H1 (cell line): ENCODE data around the gene FBXO44. TPM values are rescaled to one million over a fixed set of nuclear protein-coding genes. Genes with fewer than 3 reads are reported as not detected.

Experiments used
- CHD2 ChIP-seq: IDR thresholded peaks from 2 replicates; pipeline ENCODE4 v1.6.1; 2012; ENCODE audit warnings: low read length, improper control_type of control experiment
- EP300 ChIP-seq, 2 experiments: IDR thresholded peaks; 1 replicate in 1 of 2; 2 replicates in 1 of 2; pipeline ENCODE4 v1.6.1; 2011 to 2012; ENCODE audit warnings: low read depth in 2 of 2, low read length in 2 of 2, mild to moderate bottlenecking in 2 of 2, borderline replicate concordance in 1 of 2, inconsistent platforms in 1 of 2, moderate library complexity in 1 of 2
- EZH2 ChIP-seq: fragments of 200-600 bp; sonication (generic); IDR thresholded peaks from 2 replicates; pipeline ENCODE4 v1.7.1; 2012; ENCODE audit warnings: low read depth, mild to moderate bottlenecking, moderate library complexity, low read length, inconsistent platforms; ENCODE audit not compliant: severe bottlenecking
- SIN3A ChIP-seq, 2 experiments: IDR thresholded peaks in 1 of 2; conservative IDR thresholded peaks in 1 of 2; 2 replicates each; pipeline ENCODE4 v1.6.1; 2011 to 2012; ENCODE audit warnings: low read length in 2 of 2, improper control_type of control experiment in 1 of 2, low read depth in 1 of 2, mild to moderate bottlenecking in 1 of 2
- SP4 ChIP-seq: IDR thresholded peaks from 2 replicates; pipeline ENCODE4 v1.6.1; 2012; ENCODE audit warnings: low read length, inconsistent platforms
- SUZ12 ChIP-seq: fragments of 200-600 bp; sonication (generic); IDR thresholded peaks from 2 replicates; pipeline ENCODE4 v1.6.1; 2012; ENCODE audit warnings: mild to moderate bottlenecking, inconsistent platforms, low read length, moderate library complexity, mixed read lengths
- polyA plus RNA-seq, 7 experiments: library from polyadenylated mRNA; depleted of rRNA in 3 of 7; stranded (reverse) in 5 of 7; unstranded in 2 of 7; fragments of >200 nt in 5 of 7; fragments of 200-250 nt in 2 of 7; gene quantifications; 1 replicate in 5 of 7; 2 replicates in 1 of 7; 4 replicates in 1 of 7; pipeline versions ENCODE4 v1.2.1 to v1.2.3, GENCODE V29; 2011 to 2013; ENCODE audit warnings: missing spikeins in 2 of 7, mixed read lengths in 2 of 7
- total RNA-seq: library from RNA; stranded (reverse); fragmentation: NEBNext Ultra II Directional; extraction: Animal tissue kit (Norgen Biotek cat#: 25700); gene quantifications from 2 replicates; pipeline ENCODE4 v1.2.1, GENCODE V29; 2021
- TF ChIP-seq, protein P1 (sequence below): fragments of 300-600 bp; sonication (generic); IDR thresholded peaks from 2 replicates; pipeline ENCODE4 v1.7.1; 2012; ENCODE audit warnings: low read length, moderate library complexity, mild to moderate bottlenecking, inconsistent platforms; ENCODE audit not compliant: insufficient replicate concordance
- TF ChIP-seq, protein P2 (sequence below): IDR thresholded peaks from 2 replicates; pipeline ENCODE4 v1.6.1; 2012; ENCODE audit warnings: low read length, inconsistent platforms
- TF ChIP-seq, protein P3 (sequence below): IDR thresholded peaks from 2 replicates; pipeline ENCODE4 v1.6.1; 2012; ENCODE audit warnings: inconsistent platforms

Gene FBXO44
- total and polyA plus RNA-seq, 2 of the 8 experiments (the other 6 are each of a cell fraction or from before 2014, with no cell fraction given): 27.0 to 27.2 TPM

DNA sequence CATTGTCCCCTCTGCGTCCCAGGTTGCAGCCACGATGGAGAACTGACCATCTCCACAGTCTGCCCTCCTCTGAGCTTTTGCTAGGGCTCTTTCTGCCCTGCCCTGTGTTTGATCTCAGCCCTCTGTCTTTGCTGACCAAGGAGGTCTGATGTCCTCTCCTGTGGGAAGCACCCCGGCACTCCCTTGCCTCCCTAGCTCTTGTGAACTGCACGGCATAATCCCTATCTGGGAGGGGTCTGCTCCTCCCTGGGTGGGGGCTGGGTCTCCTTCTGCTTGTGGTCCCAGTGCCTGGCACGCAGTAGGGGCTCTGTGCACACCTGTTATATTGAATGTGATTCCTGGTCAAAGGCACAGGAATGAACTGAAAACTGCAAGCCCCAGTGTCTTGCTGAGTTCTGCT, 39.2 kb downstream of the FBXO44 start (continued):
- TF ChIP-seq, protein P1, sequence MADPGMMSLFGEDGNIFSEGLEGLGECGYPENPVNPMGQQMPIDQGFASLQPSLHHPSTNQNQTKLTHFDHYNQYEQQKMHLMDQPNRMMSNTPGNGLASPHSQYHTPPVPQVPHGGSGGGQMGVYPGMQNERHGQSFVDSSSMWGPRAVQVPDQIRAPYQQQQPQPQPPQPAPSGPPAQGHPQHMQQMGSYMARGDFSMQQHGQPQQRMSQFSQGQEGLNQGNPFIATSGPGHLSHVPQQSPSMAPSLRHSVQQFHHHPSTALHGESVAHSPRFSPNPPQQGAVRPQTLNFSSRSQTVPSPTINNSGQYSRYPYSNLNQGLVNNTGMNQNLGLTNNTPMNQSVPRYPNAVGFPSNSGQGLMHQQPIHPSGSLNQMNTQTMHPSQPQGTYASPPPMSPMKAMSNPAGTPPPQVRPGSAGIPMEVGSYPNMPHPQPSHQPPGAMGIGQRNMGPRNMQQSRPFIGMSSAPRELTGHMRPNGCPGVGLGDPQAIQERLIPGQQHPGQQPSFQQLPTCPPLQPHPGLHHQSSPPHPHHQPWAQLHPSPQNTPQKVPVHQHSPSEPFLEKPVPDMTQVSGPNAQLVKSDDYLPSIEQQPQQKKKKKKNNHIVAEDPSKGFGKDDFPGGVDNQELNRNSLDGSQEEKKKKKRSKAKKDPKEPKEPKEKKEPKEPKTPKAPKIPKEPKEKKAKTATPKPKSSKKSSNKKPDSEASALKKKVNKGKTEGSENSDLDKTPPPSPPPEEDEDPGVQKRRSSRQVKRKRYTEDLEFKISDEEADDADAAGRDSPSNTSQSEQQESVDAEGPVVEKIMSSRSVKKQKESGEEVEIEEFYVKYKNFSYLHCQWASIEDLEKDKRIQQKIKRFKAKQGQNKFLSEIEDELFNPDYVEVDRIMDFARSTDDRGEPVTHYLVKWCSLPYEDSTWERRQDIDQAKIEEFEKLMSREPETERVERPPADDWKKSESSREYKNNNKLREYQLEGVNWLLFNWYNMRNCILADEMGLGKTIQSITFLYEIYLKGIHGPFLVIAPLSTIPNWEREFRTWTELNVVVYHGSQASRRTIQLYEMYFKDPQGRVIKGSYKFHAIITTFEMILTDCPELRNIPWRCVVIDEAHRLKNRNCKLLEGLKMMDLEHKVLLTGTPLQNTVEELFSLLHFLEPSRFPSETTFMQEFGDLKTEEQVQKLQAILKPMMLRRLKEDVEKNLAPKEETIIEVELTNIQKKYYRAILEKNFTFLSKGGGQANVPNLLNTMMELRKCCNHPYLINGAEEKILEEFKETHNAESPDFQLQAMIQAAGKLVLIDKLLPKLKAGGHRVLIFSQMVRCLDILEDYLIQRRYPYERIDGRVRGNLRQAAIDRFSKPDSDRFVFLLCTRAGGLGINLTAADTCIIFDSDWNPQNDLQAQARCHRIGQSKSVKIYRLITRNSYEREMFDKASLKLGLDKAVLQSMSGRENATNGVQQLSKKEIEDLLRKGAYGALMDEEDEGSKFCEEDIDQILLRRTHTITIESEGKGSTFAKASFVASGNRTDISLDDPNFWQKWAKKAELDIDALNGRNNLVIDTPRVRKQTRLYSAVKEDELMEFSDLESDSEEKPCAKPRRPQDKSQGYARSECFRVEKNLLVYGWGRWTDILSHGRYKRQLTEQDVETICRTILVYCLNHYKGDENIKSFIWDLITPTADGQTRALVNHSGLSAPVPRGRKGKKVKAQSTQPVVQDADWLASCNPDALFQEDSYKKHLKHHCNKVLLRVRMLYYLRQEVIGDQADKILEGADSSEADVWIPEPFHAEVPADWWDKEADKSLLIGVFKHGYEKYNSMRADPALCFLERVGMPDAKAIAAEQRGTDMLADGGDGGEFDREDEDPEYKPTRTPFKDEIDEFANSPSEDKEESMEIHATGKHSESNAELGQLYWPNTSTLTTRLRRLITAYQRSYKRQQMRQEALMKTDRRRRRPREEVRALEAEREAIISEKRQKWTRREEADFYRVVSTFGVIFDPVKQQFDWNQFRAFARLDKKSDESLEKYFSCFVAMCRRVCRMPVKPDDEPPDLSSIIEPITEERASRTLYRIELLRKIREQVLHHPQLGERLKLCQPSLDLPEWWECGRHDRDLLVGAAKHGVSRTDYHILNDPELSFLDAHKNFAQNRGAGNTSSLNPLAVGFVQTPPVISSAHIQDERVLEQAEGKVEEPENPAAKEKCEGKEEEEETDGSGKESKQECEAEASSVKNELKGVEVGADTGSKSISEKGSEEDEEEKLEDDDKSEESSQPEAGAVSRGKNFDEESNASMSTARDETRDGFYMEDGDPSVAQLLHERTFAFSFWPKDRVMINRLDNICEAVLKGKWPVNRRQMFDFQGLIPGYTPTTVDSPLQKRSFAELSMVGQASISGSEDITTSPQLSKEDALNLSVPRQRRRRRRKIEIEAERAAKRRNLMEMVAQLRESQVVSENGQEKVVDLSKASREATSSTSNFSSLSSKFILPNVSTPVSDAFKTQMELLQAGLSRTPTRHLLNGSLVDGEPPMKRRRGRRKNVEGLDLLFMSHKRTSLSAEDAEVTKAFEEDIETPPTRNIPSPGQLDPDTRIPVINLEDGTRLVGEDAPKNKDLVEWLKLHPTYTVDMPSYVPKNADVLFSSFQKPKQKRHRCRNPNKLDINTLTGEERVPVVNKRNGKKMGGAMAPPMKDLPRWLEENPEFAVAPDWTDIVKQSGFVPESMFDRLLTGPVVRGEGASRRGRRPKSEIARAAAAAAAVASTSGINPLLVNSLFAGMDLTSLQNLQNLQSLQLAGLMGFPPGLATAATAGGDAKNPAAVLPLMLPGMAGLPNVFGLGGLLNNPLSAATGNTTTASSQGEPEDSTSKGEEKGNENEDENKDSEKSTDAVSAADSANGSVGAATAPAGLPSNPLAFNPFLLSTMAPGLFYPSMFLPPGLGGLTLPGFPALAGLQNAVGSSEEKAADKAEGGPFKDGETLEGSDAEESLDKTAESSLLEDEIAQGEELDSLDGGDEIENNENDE: no peak
- TF ChIP-seq CHD2 (no peak), SIN3A (conservative IDR thresholded peaks at IDR 0.05 in 1 of 2, IDR thresholded peaks at IDR 0.05 in 1 of 2; ENCODE audit: low read depth in 1 of 2, low read length in 2 of 2) (no peak), EZH2 (no peak), SUZ12 (no peak), EP300 (IDR thresholded peaks at IDR 0.05; ENCODE audit: borderline replicate concordance in 1 of 2, low read depth in 2 of 2, low read length in 2 of 2) (no peak), SP4 (no peak)
- TF ChIP-seq, protein P2, sequence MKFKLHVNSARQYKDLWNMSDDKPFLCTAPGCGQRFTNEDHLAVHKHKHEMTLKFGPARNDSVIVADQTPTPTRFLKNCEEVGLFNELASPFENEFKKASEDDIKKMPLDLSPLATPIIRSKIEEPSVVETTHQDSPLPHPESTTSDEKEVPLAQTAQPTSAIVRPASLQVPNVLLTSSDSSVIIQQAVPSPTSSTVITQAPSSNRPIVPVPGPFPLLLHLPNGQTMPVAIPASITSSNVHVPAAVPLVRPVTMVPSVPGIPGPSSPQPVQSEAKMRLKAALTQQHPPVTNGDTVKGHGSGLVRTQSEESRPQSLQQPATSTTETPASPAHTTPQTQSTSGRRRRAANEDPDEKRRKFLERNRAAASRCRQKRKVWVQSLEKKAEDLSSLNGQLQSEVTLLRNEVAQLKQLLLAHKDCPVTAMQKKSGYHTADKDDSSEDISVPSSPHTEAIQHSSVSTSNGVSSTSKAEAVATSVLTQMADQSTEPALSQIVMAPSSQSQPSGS: no peak
- TF ChIP-seq, protein P3, sequence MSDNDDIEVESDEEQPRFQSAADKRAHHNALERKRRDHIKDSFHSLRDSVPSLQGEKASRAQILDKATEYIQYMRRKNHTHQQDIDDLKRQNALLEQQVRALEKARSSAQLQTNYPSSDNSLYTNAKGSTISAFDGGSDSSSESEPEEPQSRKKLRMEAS: no peak
